LNCAP (cell line): Measurements from ENCODE around the gene SIRT7.

Experiments used
- CTCF ChIP-seq: fragments of 450-650 bp; IDR thresholded peaks from 2 replicates; pipeline ENCODE4 v1.5.1; 2017; ENCODE audit warnings: mild to moderate bottlenecking

SIRT7 gene

GRCh38 chr17:81931189-81931556 is 13.2 kb upstream of the SIRT7 start:
- no peak for TF ChIP-seq CTCF

- no peak for TF ChIP-seq CTCF
Measured at GRCh38 chr17:81930142-81931125, 12.5 kb upstream of the SIRT7 start.

GRCh38 chr17:81929253-81930141 is 11.5 kb upstream of the SIRT7 start:
- TF ChIP-seq CTCF, result no peak

- TF ChIP-seq CTCF, result no peak
Measured at GRCh38 chr17:81928544-81929252, 10.7 kb upstream of the SIRT7 start.

- peak; percentile 36 for TF ChIP-seq CTCF
Measured at GRCh38 chr17:81927653-81928543, 9.9 kb upstream of the SIRT7 start, which contains the start of gene MAFG. MAFG (minus strand) TSS chr17:81927735; CDS start chr17:81923185, 4,550 bp downstream.

- TF ChIP-seq CTCF, result no peak
Measured at GRCh38 chr17:81927152-81927652, 9.2 kb upstream of the SIRT7 start.
